Upper lobe of left lung (tissue), 6 donors: ENCODE data around the gene PACS1. TPM values are rescaled to one million over a fixed set of nuclear protein-coding genes. Genes with fewer than 3 reads are reported as not detected.

Source experiments
- ATAC-seq, 2 donors: fragments of 200-7000 bp; cut with Tn5 transposase; one replicate each; pipeline ENCODE4 v1.9.1; 2022; ENCODE audit warnings: mild to moderate bottlenecking in 2 of 2, moderate library complexity in 2 of 2; ENCODE audit not compliant: low FRiP score in 2 of 2
- DNase-seq, 2 donors: peaks; one replicate each; pipeline ENCODE4 v3.0.0-alpha.2; 2019 to 2020
- H3K27ac ChIP-seq, 4 donors: fragments of 200-600 bp; sonication (generic); one replicate each; pipeline ENCODE4 v1.5.1; 2016 to 2019
- H3K27me3 ChIP-seq, 4 donors: fragments of 200-600 bp; sonication (generic); one replicate each; pipeline ENCODE4 v1.5.1; 2017 to 2019
- H3K36me3 ChIP-seq, 4 donors: fragments of 200-600 bp; sonication (generic); one replicate each; pipeline ENCODE4 v1.5.1; 2016 to 2019
- H3K4me1 ChIP-seq, 4 donors: fragments of 200-600 bp; sonication (generic); one replicate each; pipeline ENCODE4 v1.5.1; 2018 to 2019
- H3K4me3 ChIP-seq, 4 donors: fragments of 200-600 bp; sonication (generic); one replicate each; pipeline ENCODE4 v1.5.1; 2017 to 2019; ENCODE audit warnings: mild to moderate bottlenecking in 2 of 4, moderate library complexity in 1 of 4
- H3K9me3 ChIP-seq, 4 donors: fragments of 200-600 bp; sonication (generic); one replicate each; pipeline ENCODE4 v1.5.1; 2018 to 2019
- EP300 ChIP-seq, 4 donors: sonication (generic); formaldehyde crosslinking; IDR thresholded peaks; one replicate each; pipeline ENCODE4 v1.5.1; 2017; ENCODE audit warnings: antibody characterized with exemption in 4 of 4, control low read depth in 2 of 4
- POLR2A ChIP-seq, 4 donors: fragments of 450-650 bp; IDR thresholded peaks; one replicate each; pipeline ENCODE4 v1.5.1; 2016 to 2017; ENCODE audit warnings: antibody characterized with exemption in 4 of 4, mild to moderate bottlenecking in 2 of 4
- POLR2AphosphoS5 ChIP-seq, 2 donors: sonication (generic); formaldehyde crosslinking; IDR thresholded peaks; one replicate each; pipeline ENCODE4 v1.5.1; 2017; ENCODE audit warnings: antibody characterized with exemption in 2 of 2
- WGBS, 2 donors: methylation state at CpG; one replicate each; pipeline ENCODE4 v1.1.5; 2017 to 2018; 5-methylcytosine and 5-hydroxymethylcytosine counted together
- total RNA-seq, 6 donors: library from RNA; depleted of rRNA in 4 of 6; stranded (reverse); fragments of >200 nt in 4 of 6; gene quantifications; one replicate each; pipeline versions ENCODE4 v1.1.0 to v1.2.1, GENCODE V29; 2016 to 2021
- TF ChIP-seq, protein P1 (sequence below), 6 experiments: fragments of 450-650 bp in 4 of 6; fragments of 200-600 bp in 2 of 6; sonication (generic) in 2 of 6; IDR thresholded peaks; one replicate each; pipeline ENCODE4 v1.5.1; 2016 to 2019; ENCODE audit warnings: antibody characterized with exemption in 6 of 6
- donor health status: DM: no; HTN: no; CAD: no; lungs with moderate emphysema.
- donor health status: DM: no; HTN: yes; CAD: no; lungs with severe emphysema.

Gene PACS1
- total RNA-seq, 6 donors from 2014 or later = 39.8 to 123 (median 51.1) TPM

DNA sequence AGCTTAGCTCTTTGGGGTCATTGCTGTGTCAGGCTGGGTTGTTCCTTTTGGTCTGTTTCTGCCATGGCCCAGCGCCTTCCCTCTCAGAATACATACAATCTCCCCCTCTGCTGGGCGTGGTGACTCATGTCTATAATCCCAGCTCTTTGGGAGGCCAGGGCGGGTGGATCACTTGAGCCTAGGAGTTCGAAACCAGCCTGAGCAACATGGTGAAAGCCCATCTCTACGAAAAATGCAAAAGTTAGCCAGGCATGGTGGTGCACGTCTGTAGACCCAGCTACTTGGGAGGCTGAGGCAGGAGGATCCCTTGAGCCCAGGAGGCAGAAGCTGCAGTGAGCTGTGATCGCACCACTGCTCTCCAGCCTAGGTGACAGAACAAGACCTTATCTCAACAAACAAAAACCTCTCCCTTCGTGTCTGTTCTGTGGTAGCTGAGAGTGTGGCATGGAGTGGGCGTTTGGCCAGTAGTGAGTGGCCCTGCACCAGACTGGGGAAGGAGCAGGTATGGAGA, 151.7 kb downstream of the PACS1 start:
- Histone ChIP-seq H3K9me3 (no peaks in the 10 kb centered on the region), H3K4me1 (no peaks in the 10 kb centered on the region), H3K36me3 (peaks cover 7 to 63% (median 36%) of the 10 kb centered on the region in 4 donors), H3K4me3 (no peak overlapping the region), H3K27ac (peak overlapping the region in 3 of 4 donors; percentile 1 to 8 (median 4)), H3K27me3 (no peaks in the 10 kb centered on the region)
- TF ChIP-seq EP300 (IDR thresholded peaks at IDR 0.05) (no peak), POLR2AphosphoS5 (IDR thresholded peaks at IDR 0.05) (no peak)
- DNase-seq = no peak
- ATAC-seq = no peak
- 74 to 83% methylated on average over 8 to 9 of the region's 9 CpGs for WGBS, 2 donors

- Histone ChIP-seq H3K27ac (peak overlapping the region in 3 of 4 donors; percentile 1 to 8 (median 4)), H3K4me1 (no peaks in the 10 kb centered on the region), H3K9me3 (no peaks in the 10 kb centered on the region), H3K4me3 (no peak overlapping the region), H3K27me3 (no peaks in the 10 kb centered on the region), H3K36me3 (peaks cover 7 to 61% (median 31%) of the 10 kb centered on the region in 4 donors)
- no peak for TF ChIP-seq POLR2A (IDR thresholded peaks at IDR 0.05)
- TF ChIP-seq, protein P1, sequence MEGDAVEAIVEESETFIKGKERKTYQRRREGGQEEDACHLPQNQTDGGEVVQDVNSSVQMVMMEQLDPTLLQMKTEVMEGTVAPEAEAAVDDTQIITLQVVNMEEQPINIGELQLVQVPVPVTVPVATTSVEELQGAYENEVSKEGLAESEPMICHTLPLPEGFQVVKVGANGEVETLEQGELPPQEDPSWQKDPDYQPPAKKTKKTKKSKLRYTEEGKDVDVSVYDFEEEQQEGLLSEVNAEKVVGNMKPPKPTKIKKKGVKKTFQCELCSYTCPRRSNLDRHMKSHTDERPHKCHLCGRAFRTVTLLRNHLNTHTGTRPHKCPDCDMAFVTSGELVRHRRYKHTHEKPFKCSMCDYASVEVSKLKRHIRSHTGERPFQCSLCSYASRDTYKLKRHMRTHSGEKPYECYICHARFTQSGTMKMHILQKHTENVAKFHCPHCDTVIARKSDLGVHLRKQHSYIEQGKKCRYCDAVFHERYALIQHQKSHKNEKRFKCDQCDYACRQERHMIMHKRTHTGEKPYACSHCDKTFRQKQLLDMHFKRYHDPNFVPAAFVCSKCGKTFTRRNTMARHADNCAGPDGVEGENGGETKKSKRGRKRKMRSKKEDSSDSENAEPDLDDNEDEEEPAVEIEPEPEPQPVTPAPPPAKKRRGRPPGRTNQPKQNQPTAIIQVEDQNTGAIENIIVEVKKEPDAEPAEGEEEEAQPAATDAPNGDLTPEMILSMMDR (IDR thresholded peaks at IDR 0.05) = peak; percentile 98 to 100 (median 99)
- TF ChIP-seq EP300 (IDR thresholded peaks at IDR 0.05) = no peak
- peak in 1 of 2 donors; percentile 54 for TF ChIP-seq POLR2AphosphoS5 (IDR thresholded peaks at IDR 0.05)
- 23 to 37% methylated on average over 15 to 21 of the region's 21 CpGs for WGBS, 2 donors
- ATAC-seq (peak; percentile 94 to 97), DNase-seq (peak in 1 of 2 donors; percentile 97)
These were observed 152.5 kb downstream of the PACS1 start for GRCh38 chr11:66222358-66223149.

- peaks cover 7 to 58% (median 26%) of the 10 kb centered on the region in 4 donors for H3K36me3 ChIP-seq
- 94 to 95% methylated on average over 10 of the region's 10 CpGs for WGBS, 2 donors
- H3K9me3 ChIP-seq = no peaks in the 10 kb centered on the region
These were observed 154.3 kb downstream of the PACS1 start for GRCh38 chr11:66224226-66224855.

GRCh38 chr11:66225066-66225465, 155.0 kb downstream of the PACS1 start:
- Histone ChIP-seq H3K27ac (no peak overlapping the region), H3K9me3 (no peaks in the 10 kb centered on the region), H3K4me1 (peaks cover 0 to 3% (median 0%) of the 10 kb centered on the region in 4 donors), H3K4me3 (no peak overlapping the region), H3K36me3 (peaks cover 4 to 53% (median 19%) of the 10 kb centered on the region in 4 donors), H3K27me3 (no peaks in the 10 kb centered on the region)
- no peak for DNase-seq
- ATAC-seq = no peak
- 79 to 90% methylated on average over 2 of the region's 2 CpGs for WGBS, 2 donors
- TF ChIP-seq POLR2A (IDR thresholded peaks at IDR 0.05) (no peak), EP300 (IDR thresholded peaks at IDR 0.05) (no peak), POLR2AphosphoS5 (IDR thresholded peaks at IDR 0.05) (no peak)
- TF ChIP-seq, protein P1 (IDR thresholded peaks at IDR 0.05) = no peak

More at GRCh38 chr11:66224226-66224855, 154.3 kb downstream of the PACS1 start:
- H3K4me1 ChIP-seq = peaks cover 0 to 3% (median 0%) of the 10 kb centered on the region in 4 donors
- no peak for ATAC-seq
- TF ChIP-seq POLR2A (IDR thresholded peaks at IDR 0.05) (no peak), EP300 (IDR thresholded peaks at IDR 0.05) (no peak)
- no peak for DNase-seq
- no peak overlapping the region for H3K27ac ChIP-seq
- H3K27me3 ChIP-seq = no peaks in the 10 kb centered on the region
- no peak overlapping the region for H3K4me3 ChIP-seq

DNA sequence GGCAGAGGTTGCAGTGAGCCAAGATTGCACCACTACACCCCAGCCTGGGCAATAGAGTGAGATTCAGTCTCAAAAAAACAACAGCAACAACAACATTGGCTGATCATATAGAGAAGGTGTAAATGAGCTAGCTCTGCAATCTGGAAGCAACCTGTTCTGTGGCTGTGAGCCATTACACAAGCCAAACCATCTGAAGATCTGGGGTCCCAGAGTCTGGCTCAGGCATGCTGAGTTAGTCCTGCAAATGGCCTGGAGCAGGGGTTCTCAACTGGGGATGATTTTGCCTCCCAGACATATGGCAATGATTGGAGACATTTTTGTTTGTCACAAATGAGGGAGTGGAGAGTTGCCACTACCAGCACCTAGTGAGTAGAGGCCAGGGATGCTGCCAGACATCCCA, 156.0 kb downstream of the PACS1 start:
- DNase-seq = no peak
- Histone ChIP-seq H3K36me3 (peaks cover 4 to 53% (median 18%) of the 10 kb centered on the region in 4 donors), H3K4me1 (peaks cover 0 to 3% (median 0%) of the 10 kb centered on the region in 4 donors), H3K27ac (no peak overlapping the region), H3K4me3 (no peak overlapping the region), H3K9me3 (no peaks in the 10 kb centered on the region), H3K27me3 (no peaks in the 10 kb centered on the region)
- TF ChIP-seq, protein P1 (IDR thresholded peaks at IDR 0.05) = no peak
- TF ChIP-seq POLR2AphosphoS5 (IDR thresholded peaks at IDR 0.05) (no peak), POLR2A (IDR thresholded peaks at IDR 0.05) (no peak), EP300 (IDR thresholded peaks at IDR 0.05) (no peak)
- ATAC-seq = no peak
